GM18517 (cell line): ENCODE results near the gene HSPB9.
A peak's percentile ranks its signal among the peaks of the same experiment; 100 is the strongest.

ENCODE experiments used
- ATAC-seq: cut with Tn5 transposase; IDR thresholded peaks from one replicate; pipeline ENCODE4 v1.9.1; 2021; ENCODE audit warnings: mild to moderate bottlenecking, moderate library complexity; ENCODE audit not compliant: unreplicated experiment

HSPB9 gene

DNA sequence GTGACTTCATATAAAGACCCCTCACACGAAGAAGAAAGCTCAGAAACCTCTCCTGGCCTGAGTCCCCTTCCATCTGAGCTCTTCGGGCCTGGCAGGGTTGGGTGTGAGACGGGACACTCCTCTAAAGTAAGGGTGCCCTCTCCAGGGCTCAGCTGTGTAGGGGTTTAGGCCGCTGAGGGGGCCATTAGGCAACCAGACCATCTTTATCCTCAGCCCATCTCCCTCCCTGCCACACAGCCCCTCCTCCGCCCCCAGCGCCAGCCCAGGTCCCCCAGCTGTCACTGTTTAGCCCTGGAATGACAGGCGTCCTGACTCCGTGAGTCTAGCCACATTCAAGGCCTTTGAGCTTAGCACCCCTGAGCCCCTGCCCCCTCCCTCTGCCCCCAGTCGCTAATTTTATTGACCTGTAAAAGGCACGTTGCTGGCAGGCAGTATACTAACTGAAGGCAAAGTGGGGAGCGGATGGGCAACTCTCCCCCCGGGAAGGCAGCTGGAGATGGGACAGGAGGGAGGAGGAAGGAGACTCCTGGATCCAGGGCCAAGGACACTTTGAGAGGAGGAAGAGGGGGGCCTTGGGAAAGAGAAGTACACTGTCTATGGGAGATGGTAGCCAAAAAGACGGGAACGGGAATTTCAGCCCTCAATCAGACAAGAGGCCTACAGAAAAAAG, 23.7 kb upstream of the HSPB9 start:
- no peak for ATAC-seq

DNA sequence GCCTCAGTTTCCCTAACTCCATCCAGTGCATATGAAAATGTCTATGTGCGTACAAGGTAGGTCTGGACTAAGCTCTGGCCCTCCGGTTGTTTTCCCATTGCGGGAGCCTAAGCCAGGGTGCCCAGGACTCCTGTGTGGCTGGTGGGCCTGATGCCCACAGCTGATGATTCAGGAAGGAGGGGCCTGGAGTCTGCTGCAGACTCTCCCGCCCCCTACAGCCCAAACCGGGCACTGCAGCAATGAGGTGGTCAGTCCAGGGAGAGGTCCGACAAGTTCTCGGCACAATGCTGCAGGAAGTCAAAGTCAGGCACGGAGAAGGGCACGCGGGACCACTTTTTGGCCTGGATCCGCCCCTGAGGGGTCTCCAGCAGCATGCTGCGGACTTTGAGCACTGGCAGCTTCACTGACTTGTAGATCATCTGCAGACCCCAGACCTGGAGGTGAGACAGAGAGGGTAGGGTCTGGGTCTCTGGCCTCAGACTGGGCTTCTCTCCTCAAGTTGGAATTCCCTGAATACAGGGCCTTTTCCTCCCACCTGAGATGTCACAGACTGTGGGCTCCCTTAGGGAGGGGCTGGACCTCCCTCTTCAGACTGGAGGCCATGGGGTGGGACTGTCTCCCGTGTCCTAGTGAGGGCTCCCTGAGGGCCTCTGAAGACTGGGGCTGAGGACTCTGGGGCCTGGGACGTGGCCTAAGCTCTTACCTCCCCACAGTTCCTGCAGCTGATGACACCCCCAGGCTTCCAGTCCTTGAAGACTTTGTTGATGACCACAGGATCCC, 20.9 kb upstream of the HSPB9 start:
- no peak for ATAC-seq

DNA sequence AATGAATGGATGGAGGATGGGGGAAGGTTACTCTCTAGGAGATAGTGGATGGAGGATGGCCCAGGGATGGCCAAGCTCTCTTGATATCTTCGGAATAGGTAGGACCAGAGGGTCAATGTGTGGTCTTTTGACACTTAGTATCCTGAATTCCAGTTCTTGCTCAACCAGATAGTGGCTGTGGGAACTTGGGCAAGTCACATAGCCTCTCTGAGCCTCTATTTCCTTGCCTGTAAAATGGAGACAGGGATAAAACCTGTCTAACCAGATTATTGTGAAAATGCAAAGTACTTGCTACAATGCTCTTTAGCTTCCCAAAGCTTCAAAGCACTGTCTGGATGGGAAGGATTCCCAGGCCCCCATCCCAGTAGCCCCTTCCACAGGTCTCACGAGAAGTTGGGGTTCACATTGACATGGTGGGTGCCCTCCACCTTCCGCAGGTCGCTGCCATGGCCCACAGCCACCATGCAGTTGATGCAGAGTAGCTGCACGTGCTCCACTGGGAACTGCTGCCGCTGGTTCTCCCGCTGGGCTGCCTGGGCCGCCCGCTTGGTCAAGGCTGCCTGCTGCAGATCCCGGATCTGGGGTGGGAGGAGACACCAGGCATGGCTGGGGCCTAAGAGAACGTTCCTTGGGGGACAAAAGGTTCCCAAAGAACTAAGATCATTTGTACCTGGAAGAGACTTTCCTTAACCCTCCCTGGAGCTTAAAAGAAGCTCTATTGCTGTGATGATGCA, 19.2 kb upstream of the HSPB9 start:
- no peak for ATAC-seq

DNA sequence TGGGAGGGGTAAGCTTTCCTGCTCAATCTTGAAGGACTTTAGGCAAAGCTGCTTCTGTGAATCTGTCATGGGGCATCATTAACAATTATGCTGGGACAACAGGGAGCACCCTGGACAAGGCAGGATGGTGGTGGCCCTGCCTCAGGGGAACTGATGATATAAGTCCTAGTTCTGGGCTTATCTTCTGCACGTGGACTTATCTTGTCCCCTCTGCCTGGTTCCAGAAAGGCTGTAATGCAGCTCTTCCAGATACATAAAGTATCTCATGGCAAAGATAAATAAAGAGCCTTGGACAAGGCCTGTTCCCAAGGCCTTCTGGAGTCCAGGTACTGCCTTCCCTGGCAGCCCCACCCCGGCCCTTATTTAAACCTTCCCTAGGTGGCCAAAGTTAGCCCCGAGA, 18.3 kb upstream of the HSPB9 start:
- ATAC-seq: no peak

DNA sequence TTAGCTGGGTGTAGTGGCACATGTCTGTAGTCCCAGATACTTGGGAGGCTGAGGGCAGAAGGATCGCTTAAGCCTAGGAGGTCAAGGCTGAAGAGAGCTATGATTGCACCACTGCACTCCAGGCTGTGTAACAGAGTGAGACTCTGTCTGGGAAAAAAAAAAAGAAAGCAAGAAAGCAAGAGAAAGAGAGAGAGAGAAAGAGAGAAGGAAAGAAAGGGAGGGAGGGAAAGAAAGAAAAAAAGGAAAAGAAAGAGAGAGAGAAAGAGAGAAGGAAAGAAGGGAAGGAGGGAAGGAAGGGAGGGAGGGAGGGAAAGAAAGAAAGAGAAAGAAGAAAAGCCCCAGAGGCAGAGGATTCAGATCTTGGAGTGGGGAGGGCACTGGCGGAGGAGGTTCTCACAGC, 16.6 kb upstream of the HSPB9 start:
- ATAC-seq: no peak

DNA sequence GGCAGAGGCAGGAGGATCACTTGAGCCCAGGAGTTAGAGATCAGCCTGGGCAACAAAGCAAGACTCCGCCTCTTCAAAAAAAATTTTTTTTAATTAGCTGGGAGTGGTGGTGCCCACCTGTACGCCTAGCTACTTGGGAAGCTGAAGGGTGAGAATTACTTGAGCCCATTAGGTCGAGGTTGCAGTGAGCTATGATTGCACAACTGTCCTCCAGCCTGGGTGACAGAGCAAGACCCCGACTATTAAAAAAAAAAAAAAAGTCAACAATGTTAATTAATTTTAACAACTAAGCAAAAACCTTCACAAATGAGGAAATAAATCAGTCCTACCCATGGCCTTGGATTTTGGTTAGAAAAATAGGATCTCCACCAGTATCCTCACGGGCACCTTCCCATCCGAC, 15.5 kb upstream of the HSPB9 start:
- ATAC-seq: no peak

DNA sequence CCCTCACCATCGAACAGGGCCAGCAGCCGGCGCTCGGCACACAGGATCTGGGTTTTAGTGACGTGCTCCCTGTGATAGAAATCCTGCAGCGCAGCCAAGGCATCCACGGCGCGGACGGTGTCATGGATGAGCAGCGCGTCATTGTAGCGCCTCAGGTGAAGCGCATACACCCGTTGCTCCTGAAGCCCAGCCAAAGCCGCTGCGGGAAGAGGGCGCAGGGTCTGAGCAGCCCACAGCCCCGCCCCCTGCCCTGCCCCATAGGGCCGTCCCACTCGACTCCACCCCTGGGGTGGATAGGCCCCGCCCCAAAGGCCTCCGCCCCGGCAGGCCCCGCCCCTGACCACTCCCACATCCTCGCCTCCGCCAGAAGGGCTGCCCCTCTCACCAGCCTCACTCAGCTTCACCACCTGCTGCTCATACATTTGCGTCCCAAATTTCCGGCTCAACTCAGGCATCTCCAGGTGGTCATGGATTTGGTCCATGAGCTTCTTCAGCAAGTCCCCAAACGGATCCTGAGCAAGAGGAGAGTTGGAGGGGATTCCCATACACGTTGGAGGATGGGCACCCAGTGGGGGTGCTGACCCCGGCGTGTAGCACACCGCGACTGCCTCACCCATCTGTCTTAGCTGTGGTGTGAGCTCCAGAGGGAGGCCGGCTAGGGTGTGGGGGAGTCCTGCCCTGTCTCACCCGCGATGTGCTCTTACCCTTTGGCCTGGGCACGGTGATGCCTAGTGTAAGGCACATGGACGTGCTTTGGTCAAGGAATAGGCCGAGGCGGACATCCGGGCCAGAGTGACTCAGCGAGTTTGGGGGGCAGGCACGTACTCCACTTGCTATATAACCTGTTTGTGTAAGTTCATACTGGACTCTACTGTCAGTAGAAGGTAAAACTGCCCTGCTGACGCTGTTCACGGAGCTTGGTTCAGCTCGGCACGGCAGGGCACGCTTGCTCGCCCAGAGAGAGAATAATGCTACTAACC, 14.7 kb upstream of the HSPB9 start:
- no peak for ATAC-seq

DNA sequence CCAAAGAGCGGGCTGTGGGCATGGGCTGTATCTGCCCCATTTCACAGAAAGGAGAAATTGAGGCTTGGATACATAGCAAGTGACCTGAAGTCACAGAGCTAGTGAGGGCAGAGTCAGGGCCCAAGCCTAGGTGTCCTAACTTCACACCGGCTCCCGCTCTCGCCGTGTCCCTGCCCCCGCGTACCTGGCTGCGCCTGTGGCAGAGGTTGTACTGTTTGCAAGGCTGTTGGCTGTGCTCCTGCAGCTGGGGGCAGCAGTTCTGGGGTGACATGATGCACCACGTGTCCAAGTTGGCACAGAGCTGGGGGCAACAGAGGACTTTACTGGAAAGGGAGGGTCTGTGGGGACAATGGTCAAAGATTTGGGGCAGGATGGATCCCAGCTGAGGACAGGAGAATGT, 13.5 kb upstream of the HSPB9 start:
- no peak for ATAC-seq

DNA sequence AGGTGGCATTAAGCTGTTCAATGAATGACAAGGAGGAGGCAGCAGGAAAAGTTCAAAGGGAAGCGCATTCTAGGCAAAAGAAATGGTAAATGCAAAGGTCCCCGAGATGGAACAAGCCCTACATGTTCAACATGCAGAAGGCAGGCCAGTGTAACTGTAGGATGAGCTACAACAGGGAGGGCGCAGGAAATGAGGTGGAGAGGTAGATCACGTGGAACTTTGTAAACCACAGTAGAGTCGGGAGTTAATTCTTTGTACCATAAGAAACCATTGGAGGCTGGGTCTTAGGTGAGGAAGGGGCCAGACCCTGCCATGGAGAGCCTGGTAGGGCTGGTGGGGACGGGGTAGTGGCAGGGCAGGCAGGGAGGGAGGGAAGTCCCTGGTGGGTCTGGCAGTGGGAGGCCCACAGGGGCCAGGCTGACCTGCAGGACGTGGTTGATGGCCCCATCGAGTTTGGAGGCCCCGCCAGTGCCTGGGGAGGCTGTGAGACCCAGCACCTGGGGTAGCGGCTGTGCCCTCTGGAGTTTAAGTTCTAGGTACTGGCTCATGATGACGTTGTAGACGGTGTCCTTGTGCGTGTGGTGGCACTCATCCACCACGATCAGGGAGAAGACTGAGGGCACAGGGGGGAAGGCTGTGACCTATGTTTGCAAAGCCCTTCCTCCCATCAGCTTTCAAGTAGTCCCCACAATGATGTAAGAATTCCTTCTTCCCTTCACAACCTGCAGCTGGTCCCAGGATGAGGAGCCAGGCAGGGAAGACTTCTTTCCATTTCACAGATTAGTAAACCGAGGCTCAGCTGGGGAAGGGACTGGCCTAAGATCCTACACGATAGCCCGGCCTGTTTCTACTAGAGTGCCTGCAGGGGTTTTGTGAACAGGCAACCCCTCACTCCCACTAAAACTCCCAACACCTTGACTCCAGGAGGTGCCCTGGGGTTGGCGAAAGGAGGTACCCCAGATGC, 12.0 kb upstream of the HSPB9 start:
- no peak for ATAC-seq

DNA sequence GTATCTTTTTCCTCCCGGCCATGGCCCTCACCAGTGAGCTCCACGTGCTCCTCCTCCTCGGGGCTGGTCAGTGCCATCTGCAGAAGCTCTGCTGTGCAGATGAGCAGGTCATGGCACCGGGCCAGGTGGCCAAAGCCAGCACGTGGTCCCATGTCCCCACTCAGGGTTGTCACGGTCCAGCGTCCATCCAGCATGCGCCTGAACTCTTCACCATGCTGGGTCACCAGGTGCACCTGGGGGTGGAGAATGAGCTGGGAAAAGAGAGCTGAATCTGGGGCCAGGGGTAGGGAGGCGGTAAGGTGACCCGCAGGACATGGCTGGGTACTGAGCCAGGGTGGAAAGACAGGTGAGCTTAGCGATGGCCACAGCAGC, 11.4 kb upstream of the HSPB9 start:
- no peak for ATAC-seq

DNA sequence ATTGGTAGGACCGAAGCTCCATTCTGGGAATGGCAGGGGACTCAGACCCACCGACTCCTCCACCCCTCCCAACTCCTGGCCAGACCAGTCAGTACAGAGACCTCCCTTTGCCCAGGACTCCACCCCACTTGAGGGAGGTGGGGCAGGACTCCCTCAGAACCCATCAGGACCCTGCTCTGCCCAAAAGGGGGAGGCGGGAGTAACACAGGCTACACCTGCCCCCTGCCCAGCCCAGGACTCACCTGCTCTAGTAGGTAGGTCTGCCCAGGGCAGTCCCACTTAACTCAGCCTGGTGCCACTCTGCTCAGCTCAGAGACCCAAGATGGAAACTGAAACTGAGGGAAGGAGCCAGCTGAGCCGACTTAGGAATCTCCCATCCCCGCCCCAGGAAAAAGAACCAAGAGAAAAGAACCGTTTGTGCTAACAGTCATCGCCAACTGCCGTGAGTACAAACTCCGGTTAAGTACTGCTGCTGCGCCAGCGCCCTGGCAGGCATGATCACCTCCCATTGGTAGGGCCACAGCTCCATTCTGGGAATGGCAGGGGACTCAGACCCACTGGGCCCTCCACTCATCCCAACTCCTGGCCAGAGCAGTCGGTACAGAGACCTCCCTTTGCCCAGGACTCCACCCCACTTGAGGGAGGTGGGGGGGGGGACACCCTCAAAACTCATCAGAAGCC, 10.6 kb upstream of the HSPB9 start:
- ATAC-seq: no peak

DNA sequence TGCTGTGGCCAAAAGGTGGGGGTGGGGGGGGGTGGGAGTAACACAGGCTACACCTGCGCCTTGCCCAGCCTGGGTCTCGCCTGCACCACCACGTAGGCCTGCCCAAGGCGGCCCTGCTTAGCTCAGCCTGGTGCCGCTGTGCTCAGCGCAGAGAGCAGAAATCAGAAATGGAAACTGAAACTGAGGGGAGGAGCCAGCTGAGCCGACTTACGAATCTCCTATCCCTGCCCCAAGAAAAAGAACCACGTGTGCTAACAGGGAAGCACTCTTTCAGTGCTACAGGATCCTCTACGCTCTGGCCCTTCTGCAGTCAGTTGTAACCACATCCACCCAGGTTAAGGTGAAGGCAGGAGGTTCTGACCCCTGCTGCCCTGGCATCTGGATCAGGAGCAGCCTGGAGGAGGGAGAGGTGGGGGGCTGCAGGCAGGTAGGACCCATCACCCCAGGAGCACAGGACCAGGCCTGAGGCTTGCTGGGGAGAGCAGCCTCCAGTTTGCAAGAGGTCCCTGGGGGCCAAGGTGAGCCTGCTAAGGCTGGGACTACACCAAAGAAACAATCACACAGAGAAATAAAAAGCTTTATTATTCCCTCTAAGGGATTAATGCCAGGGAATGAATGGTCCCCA, 9.9 kb upstream of the HSPB9 start, which contains the start of gene DHX58:
Gene DHX58, minus strand, starts transcription at position 163 of the 625 bp plus-strand sequence. CDS start 822 bp downstream, outside the sequence.
- peak; percentile 81 for ATAC-seq

DNA sequence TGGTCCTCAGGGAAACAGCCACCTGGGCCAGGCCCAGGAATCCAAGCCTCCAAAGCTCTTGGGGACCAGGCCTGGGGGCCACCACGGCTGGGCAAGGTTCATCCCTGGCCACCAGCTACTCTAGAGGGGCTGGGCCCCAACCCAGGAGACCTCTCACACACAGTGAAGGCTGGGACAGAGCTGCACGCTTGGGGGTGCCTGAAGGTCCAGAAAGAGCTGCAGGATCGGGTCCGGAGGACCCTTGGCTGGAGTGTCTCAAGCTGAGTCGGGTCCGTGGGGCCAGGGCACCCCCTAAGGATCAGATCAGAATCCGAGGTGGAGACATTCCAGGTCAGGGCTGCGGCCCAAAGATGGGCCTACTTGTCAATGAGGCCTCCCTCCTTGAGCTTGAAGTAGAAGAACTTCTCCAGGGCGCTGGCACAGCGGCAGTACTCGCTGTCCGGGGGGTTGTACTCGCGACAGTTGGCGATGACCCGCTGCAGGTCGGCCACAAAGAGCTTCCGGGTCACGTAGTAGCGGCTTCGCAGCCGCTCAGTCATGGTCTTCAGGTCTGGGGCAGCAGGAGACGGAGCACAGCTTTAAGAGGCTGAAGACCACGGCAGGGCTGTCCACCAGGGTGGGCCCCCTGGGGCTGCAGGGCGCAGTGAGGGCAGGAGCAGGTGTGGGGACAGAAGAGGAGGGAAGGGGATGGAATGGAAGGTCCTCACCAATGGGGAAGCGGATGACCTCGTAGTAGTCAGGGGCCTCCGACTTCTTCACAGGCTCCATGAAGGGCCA, 9.1 kb upstream of the HSPB9 start:
- ATAC-seq: no peak

DNA sequence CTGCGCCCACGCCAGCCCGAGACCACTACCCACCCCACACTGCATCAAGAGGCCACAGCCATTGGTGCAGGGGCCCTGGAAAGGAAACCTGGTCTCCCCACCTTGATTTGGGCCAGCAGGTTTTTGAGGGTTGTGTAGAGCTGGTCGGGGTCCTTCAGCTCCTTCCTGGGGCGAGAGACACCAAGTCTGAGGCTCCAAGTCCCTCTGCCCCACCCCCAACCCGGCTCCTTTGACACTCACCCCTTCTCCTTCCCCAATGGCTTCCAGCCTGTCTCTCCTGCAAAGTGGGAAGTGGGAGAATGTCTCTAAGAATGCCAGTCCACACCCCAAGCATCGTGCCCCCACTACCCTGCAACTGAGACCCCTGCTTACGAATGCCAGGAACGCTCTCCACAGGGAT, 8.5 kb upstream of the HSPB9 start:
- no peak for ATAC-seq

DNA sequence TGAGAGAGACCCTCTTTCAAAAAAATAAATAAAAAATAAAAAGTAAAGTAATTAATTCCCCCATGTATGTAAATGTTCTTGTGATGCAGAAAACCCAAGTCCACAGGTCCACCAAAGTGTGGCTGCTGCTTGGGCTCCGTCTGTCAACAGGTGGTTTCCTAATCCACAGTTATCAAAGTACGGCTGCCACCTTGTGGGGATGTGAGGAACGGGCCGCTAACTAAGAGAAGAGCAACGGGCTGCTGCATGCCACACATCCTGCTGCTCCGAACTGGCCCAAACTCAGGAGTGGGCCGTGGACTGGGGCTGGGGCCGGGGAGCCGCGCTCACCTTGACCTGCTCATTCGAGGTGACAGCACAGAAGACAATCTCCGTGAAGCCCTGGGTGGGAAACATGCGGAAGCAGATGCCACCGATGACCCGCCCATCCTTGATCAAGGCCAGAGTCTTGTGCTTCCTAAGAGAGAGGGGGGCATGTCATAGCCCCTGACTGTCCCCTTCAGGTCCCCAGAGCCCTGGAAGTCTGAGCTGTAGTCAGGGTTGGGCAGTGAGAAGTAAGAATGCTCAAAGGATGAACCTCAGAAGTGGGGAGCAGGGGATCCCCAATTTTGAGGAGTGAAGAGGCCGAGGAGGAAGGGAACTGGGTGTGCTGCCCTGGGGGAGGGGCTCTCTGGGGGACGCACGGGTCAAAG, 5.8 kb upstream of the HSPB9 start:
- no peak for ATAC-seq

DNA sequence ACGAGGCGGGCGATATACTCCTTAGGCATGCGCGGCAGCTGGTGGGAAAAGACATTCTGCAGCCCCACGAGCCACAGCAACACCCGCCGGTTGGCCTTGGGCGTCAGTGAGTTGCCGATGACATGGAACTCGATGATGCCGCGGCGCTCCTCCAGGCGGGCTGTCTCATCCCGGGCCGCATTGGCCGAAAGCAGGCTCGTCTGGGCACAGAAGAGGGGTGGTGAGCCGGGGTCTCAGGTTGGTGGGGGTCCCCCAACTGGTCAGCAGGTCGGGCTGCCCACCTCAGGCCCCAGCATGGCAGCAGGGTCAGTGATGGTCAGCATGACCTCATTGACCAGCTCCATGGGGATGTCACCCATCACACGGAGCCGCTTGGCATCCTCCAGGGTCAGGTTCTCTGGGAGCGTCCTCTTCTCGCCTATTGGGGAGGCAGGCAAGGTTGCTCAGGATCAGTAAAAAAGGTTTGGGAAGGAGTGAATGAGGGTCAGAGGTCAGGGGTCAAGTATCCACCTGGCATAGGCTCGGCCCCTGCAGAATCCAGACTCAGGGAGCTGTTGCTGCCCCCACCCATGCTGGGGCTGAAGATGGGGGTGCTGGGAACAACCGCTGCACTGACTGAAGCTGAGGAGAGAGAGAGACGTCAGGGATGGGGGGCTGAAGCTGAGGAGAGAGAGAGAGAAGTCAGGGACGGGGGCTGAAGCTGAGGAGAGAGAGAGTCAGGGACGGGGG, 5.0 kb upstream of the HSPB9 start:
- no peak for ATAC-seq

DNA sequence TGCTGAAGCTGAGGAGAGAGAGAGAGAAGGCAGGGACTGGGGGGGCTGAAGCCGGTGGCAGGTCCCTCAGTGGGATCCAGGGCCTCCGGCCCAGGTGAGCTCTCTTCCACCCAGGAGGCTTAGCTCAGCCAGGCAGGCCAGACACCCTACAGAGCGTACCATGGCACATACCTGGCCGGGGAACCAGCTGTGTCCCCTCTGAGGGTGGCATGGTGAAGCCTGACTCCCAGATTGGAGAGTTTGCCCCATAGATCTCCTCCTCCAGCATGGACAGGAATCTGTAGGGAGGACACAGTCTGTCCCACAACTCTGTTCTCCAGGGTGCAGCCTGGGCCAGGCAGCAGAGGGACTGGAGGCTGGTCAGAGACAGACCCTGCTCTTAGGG, 4.5 kb upstream of the HSPB9 start:
- ATAC-seq: no peak
